Choroid plexus epithelial cell (primary cell): Measurements from ENCODE around the gene TRPV2.

ENCODE experiments used
- DNase-seq: peaks from one replicate; pipeline ENCODE4 v3.0.0-alpha.2; 2010; ENCODE audit warnings: low read depth
- H3K4me3 ChIP-seq: 2 replicates; pipeline ENCODE4 v1.5.1; 2011; ENCODE audit warnings: low read depth, mild to moderate bottlenecking, control low read depth, low read length, moderate library complexity
- CTCF ChIP-seq: conservative IDR thresholded peaks from 2 replicates; pipeline ENCODE4 v1.5.1; 2011; ENCODE audit warnings: low read depth, mild to moderate bottlenecking, control low read depth, inconsistent platforms, low read length, moderate library complexity

TRPV2 gene

DNA sequence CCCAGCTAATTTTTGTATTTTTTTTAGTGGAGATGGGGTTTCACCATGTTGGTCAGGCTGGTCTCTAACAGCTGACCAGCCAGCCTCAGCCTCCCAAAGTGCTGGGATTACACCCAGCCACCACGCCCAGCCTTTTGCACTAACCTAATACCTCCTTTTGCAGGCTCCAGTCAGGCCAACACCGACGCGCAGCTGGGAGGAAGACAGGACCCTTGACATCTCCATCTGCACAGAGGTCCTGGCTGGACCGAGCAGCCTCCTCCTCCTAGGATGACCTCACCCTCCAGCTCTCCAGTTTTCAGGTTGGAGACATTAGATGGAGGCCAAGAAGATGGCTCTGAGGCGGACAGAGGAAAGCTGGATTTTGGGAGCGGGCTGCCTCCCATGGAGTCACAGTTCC lies 2.0 kb downstream of the TRPV2 start:
- no peak overlapping the region for H3K4me3 ChIP-seq
- no peak for DNase-seq
- TF ChIP-seq CTCF = no peak

- DNase-seq = no peak
- no peak for TF ChIP-seq CTCF
- H3K4me3 ChIP-seq = no peak overlapping the region
These were observed 2.7 kb downstream of the TRPV2 start for GRCh38 chr17:16417896-16418684.

- H3K4me3 ChIP-seq = no peak overlapping the region
- DNase-seq = no peak
- no peak for TF ChIP-seq CTCF
These were observed 3.3 kb downstream of the TRPV2 start for GRCh38 chr17:16418685-16419068.

DNA sequence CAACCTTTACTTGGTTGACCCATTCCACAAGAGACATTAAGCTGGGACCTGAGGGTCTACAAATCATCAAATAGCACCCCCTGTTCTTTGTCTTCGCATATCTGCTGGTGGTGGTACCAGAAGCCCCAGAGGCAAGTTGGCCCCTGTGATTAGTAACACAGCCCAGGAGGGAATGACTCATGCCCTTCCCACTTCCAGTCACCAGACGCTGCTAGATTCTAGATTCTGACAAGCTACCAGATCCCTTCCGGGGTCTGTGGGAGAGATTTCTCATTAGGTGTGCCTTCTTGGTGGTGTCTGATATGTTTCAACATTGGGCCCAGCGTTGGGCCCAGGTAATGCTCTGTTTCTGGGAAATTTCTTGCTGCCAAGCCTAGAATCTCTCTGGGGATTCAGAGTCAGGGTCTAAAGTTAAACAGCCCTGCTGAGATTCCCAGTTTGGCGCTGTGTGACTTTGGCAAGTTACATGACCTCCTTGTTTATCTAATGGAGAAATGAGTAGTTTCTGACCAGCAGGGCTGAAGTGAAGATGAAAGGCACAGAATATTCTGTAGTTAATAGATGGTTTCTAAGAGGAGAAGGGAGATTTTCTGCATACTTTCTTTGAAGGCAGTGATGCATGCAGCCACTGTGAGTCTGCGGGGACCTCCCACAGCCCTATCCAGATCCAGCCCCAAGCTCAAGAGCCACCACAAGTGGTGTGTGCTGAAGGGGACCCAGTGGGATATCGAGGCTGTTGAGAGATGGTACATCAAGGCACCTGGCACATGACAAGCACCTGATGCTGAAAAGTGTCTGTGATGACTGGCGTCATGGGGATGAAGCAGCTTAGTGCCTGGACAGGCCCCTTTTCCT lies 3.9 kb downstream of the TRPV2 start:
- peak; percentile 90 for DNase-seq
- H3K4me3 ChIP-seq = peak overlapping the region; percentile 7
- no peak for TF ChIP-seq CTCF

- peak overlapping the region; percentile 8 for H3K4me3 ChIP-seq
- no peak for TF ChIP-seq CTCF
- peak; percentile 90 for DNase-seq
These were observed 4.5 kb downstream of the TRPV2 start for GRCh38 chr17:16419929-16420271.

GRCh38 chr17:16422416-16422815 lies 7.0 kb downstream of the TRPV2 start:
- DNase-seq = no peak
- H3K4me3 ChIP-seq = no peak overlapping the region
- no peak for TF ChIP-seq CTCF
